Lower leg skin (tissue), 3 donors: Measurements from ENCODE around the gene DUSP15.

Source experiments
- POLR2A ChIP-seq, 2 donors: fragments of 450-650 bp; IDR thresholded peaks; one replicate each; pipeline ENCODE4 v1.6.1; 2016 to 2017; ENCODE audit warnings: antibody characterized with exemption in 2 of 2, mild to moderate bottlenecking in 1 of 2, moderate library complexity in 1 of 2
- TF ChIP-seq, protein P1 (sequence below), 3 donors: fragments of 450-650 bp; IDR thresholded peaks; one replicate each; pipeline ENCODE4 v1.5.1; 2016; ENCODE audit warnings: antibody characterized with exemption in 3 of 3, mild to moderate bottlenecking in 3 of 3, moderate library complexity in 2 of 3

DNA sequence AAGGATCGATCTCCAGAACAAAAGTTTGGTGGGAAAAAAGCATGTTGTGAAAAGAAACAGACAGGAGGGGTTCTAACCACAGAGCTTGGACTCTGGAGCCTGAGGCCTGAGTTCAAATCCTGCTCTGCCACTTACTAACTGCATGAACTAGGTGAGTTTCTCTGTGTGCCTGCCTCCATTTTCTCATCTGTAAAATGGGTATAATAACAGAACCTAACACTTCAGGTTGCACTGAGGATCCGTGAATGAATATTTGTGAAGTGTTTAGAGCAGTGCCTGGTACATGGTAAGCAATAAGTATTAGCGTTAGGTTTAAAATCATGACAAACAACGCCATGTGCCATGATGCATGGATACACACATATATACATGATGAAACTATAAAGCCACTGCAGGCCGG lies 36.7 kb upstream of the DUSP15 start:
- TF ChIP-seq, protein P1, sequence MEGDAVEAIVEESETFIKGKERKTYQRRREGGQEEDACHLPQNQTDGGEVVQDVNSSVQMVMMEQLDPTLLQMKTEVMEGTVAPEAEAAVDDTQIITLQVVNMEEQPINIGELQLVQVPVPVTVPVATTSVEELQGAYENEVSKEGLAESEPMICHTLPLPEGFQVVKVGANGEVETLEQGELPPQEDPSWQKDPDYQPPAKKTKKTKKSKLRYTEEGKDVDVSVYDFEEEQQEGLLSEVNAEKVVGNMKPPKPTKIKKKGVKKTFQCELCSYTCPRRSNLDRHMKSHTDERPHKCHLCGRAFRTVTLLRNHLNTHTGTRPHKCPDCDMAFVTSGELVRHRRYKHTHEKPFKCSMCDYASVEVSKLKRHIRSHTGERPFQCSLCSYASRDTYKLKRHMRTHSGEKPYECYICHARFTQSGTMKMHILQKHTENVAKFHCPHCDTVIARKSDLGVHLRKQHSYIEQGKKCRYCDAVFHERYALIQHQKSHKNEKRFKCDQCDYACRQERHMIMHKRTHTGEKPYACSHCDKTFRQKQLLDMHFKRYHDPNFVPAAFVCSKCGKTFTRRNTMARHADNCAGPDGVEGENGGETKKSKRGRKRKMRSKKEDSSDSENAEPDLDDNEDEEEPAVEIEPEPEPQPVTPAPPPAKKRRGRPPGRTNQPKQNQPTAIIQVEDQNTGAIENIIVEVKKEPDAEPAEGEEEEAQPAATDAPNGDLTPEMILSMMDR (IDR thresholded peaks at IDR 0.05), result no peak
- no peak for TF ChIP-seq POLR2A (IDR thresholded peaks at IDR 0.05)
